Esophagus squamous epithelium (tissue), 4 donors: ENCODE results near the gene PGR.

Experiments
- POLR2A ChIP-seq, 4 donors: fragments of 450-650 bp; IDR thresholded peaks; one replicate each; pipeline ENCODE4 v1.6.1; 2017; ENCODE audit warnings: antibody characterized with exemption in 4 of 4, mild to moderate bottlenecking in 4 of 4, moderate library complexity in 3 of 4
- TF ChIP-seq, protein P1 (sequence below), 6 experiments: fragments of 450-650 bp in 4 of 6; fragments of 200-600 bp in 2 of 6; sonication (generic) in 2 of 6; IDR thresholded peaks; one replicate each; pipeline ENCODE4 v1.5.1; 2016 to 2019; ENCODE audit warnings: antibody characterized with exemption in 6 of 6, mild to moderate bottlenecking in 4 of 6, moderate library complexity in 4 of 6

DNA sequence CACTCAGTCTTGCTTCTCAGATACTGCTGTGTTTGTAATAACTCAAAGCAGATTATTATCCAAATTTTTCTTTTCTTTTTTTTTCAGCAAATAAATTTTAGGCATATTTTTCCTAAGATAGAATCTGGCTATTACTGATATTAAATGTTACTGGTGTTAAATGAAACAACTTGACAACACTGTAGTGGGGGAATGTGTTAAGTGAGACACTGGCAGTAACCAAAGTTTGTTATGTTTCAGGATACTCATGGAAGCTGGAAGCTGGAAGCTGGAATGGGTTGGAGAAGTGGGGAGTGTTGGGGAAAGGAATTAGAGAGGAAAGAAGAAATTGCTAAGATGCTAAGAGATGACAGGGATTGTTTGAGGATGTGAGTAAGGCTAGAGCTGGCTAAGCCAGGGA, 24.9 kb downstream of the PGR start:
- TF ChIP-seq, protein P1, sequence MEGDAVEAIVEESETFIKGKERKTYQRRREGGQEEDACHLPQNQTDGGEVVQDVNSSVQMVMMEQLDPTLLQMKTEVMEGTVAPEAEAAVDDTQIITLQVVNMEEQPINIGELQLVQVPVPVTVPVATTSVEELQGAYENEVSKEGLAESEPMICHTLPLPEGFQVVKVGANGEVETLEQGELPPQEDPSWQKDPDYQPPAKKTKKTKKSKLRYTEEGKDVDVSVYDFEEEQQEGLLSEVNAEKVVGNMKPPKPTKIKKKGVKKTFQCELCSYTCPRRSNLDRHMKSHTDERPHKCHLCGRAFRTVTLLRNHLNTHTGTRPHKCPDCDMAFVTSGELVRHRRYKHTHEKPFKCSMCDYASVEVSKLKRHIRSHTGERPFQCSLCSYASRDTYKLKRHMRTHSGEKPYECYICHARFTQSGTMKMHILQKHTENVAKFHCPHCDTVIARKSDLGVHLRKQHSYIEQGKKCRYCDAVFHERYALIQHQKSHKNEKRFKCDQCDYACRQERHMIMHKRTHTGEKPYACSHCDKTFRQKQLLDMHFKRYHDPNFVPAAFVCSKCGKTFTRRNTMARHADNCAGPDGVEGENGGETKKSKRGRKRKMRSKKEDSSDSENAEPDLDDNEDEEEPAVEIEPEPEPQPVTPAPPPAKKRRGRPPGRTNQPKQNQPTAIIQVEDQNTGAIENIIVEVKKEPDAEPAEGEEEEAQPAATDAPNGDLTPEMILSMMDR (IDR thresholded peaks at IDR 0.05) = no peak
- TF ChIP-seq POLR2A (IDR thresholded peaks at IDR 0.05) = no peak
